Fibroblast of skin of right biceps (primary cell): Measurements from ENCODE around the gene VRK2.
"Not testable (repeated sequence)": the region's sequence is repeated elsewhere in the genome, so short reads cannot be mapped to it uniquely, and the experiment has no call there.

Experiments
- DNase-seq: peaks from one replicate; pipeline ENCODE4 v3.0.0-alpha.2; 2013

Gene VRK2

DNA sequence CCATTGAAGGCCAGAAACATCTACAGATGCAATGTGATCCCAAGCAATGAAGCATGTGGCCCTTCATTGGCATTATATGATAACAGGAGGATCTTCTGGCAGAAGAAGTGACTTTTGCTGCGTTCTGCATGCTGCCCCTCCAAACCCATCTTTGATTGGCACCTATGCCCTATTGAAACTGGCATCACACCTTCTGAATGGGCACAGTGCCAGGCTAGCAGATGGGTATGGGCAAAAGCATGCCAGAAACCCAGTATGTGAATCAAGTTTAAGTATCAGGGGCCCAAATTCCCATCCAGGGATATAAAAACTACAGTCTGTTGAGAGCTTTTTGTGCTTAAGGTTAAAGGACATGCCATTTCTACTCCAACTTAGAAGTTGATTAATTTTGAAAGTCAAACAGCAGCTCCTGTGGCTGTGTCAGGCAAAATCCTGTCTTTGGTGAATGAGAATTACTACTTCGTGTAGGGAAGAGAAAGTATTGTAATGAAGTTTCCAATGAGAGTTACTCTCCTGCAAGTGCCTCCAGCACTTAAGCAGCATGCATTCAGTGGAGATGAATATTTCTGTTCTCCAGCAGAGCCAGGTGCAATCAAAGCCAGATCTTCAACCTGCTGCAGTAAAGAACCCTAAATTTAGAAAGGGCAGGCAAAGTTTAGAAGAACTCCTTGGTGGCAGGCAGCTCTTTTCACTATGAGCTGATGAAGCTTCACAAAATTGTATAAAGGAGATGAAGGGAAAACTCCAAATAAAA, 8.6 kb downstream of the VRK2 start:
- no peak for DNase-seq

DNA sequence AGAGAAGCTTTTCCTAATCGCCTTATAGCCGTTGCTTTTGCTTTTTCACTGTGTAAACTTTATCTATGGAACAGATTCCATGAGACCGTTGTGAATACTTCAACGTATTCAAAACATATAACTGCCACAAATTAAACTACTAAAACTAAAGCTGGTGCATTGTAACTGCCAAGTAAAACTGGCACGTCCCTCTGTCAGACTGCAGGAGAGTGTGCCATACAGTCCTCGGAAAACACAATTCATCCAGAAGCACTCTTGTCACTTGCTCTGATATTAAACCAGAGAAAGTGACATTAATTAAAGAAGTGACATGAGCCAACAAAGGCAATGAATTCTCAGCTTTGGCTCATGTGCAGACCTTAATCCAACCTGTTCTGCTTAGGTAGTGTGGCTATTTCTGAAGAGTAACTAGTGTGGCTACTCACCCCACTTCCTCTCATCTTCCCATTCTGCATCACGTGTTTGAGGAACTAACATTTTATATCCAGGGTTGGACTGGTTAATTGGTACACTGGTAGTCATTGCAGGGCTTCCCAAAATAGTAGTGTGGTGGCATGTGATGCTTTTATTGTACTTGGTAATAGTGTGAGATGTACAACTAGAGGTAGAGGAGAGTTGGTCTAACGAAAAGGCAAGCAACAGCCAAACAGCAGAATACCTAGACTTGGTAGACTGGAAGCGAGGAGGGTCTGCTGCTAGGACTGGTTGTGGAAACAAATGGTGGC, 9.7 kb downstream of the VRK2 start:
- no peak for DNase-seq

DNA sequence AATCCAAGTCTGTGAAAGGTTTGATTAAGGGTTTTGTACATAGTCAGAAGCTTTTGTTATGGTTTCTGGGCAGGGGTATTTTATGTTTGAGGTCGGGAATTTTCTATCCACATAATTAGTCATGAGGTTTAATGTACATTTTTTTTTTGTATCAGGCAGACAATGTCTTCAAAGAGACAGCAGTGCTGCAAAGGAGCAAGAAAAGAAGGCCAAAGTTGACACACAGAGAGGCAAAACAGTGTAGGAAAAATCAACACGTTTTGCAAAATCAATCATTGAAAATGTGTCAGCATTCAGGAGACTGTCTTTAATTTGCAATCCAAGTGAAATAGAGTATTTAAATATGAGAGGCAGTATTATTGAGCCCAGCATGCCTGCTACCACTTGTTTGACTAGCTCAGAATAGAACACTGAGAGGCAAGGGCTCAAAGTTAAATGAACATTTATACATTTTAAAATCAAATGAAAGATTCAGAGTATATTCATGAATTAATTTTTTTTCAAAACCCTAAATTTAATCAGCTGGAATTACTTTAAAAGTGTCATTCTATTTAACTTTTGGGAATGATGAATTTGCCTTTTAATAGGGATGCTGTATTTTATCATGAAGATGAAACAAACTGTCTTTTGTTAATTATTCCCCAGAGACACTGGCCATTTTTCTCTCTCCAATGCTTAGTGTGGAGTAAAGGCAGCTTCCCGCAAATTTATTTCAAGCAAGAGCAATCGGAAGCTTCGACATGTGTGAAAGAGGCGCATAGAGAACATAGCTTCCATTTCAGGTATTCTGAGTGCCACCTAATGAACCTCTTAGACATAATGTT, 11.3 kb downstream of the VRK2 start:
- DNase-seq = peak; percentile 13

DNA sequence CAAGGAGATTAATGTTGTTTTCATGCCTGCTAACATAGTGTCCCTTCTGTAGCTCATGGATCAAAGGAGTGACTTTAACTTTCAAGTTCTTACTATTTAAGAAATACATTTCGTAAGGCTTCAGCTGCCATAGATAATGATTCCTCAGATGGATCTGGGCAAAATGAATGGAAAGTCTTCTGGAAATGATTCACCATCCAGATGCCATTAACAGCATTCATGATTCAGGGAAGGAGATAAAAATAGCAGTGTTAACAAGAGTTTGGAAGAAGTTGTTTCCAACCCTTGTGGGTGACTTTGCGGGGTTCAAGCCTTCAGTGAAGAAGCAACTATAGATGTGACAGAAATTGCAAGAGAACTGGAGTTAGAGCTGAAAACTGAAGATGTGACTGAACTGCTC, 17.0 kb downstream of the VRK2 start:
- peak; percentile 84 for DNase-seq

DNA sequence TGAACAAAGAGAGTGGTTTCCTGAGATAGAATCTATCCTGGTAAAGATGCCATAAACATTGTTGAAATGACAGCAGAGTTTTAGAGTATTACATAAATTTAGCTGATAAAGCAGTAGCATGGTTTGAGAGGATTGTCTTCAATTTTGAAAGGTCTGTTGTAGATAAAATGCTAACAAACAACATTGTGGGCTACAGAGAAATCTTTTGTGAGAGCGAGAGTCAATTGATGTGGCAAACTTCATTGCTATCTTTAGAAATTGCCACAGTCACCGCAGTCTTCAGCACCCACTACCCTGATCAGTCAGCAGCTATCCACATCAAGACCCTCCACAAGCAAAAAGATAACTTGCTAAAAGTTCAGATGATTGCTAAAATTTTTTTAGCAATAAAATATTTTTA, 17.5 kb downstream of the VRK2 start:
- DNase-seq = no peak

GRCh38 chr2:58065248-58065647, 18.6 kb downstream of the VRK2 start:
- peak; percentile 39 for DNase-seq

DNA sequence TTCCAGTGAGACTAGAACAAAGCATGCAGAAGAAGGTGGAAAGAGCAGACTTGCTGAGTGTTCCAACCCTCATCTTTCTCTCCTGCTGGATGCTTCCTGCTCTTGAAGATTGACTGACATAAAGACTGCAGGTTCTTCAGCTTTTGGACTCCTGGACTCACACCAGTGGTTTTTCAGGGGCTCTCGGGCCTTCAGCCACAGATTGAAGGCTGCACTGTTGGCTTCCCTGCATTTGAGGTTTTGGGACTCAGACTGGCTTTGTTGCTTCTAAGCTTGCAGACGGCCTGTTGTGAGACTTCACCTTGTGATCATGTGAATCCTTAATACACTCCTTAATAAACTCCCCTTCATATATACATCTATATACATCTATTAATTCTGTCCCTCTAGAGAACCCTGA, 20.4 kb downstream of the VRK2 start:
- no peak for DNase-seq

DNA sequence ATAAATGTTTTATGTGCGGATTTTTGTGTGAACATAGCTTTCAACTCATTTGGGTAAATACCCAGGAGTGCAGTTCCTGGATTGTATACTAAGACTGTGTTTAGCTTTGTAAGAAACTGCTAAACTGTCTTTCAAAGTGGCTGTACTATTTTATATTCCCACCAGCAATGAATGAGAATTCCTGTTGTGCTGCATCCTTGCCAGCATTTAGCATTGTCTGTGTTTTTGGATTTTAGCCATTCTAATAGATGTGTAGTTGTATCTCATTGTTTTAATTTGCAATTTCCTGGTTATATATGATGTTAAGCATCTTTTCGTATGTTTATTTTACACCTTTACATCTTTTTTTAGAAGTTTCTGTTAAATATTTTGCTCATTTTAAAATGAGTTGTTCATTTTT, 24.2 kb downstream of the VRK2 start:
- DNase-seq = no peak

DNA sequence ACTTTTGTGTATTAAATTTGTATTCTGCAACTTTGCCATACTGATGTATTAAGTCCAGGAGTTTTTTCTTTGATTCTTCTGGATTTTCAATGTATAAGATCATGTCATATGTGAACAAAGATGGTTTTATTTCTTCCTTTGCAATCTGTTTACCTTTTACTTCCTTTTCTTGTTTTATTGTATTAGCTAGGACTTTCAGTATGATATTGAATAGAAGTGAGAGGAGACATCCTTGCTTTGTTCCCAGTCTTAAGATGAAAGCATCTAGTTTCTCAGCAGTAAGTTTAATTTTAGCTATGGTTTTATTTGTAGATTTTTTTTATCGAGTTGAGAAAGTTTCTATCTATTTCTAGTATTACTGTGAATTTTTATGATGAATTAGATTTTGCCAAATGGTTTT, 25.5 kb downstream of the VRK2 start:
- no peak for DNase-seq

GRCh38 chr2:58073008-58073407, 26.4 kb downstream of the VRK2 start:
- DNase-seq = no peak

DNA sequence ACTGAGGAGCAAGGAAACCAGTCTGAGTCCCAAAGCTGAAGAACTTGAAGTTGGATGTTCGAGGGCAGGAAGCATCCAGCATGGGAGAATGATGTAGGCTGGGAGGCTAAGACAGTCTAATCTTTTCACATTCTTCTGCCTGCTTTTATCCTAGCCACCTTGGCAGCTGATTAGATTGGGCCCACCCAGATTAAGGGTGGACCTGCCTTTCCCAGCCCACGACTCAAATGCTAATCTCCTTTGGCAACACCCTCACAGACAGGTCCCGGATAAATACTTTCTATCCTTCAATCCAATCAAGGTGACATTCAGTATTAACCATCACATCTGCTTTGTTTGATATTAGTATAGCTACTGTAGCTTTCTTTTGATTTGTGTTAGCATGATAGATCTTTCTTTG, 27.1 kb downstream of the VRK2 start:
- no peak for DNase-seq

GRCh38 chr2:58081000-58081399, 34.4 kb downstream of the VRK2 start:
- peak; percentile 32 for DNase-seq

- peak; percentile 23 for DNase-seq
These were observed 42.5 kb downstream of the VRK2 start for GRCh38 chr2:58089081-58089480.

- DNase-seq = not testable (repeated sequence)
These were observed 46.2 kb downstream of the VRK2 start for GRCh38 chr2:58092772-58093171.

DNA sequence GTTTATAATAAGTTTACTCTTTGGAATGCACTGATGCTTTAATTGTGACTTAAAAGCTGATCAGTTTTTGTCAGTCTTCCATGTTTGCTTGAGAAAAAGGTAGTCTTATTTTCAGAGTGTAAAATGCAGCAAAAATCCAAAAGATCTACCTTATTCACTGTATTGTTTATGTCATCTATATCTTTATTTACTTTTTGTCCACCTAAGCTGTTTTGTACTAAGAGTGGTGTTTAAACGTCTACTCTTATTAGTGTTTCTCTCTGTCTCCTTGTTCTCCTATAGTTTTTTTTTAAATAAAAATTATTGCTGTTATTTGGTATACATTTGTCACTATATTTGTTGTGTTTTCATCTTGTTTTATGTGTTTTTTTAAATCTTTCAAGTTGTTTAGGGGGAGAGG, 50.4 kb downstream of the VRK2 start:
- DNase-seq = no peak

GRCh38 chr2:58098254-58099095, 51.9 kb downstream of the VRK2 start:
- peak; percentile 48 for DNase-seq

DNA sequence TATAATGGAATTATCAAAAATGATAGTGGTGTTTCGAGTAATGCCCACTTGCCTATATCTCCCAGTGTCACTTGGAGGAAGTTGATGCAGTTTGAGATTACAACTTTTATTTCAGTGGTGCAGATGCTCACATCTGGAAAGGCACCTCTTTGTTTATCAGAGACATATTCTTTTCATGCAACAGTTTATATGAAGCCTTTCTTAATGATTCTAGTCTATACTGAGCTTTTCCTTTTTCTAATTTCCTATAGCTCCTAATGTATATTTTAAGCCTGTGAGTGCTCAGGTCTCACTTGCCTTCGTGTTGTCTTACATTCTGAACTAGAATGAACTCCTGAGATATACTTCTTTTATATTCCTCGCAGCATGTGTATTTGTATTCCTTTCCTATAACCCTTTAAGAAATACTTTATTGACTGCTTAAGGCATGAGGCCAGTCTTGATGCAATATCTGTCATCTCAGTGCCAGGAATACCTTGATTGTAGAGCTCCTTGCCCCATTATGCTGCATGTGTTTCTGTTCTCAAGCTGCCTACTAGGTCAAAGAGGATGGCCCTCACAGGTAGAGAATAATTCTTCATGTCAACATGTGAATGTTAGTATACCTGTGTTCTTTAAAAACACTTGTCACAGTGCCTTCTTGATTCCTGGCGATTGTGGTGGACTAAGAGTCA, 52.6 kb downstream of the VRK2 start:
- no peak for DNase-seq

DNA sequence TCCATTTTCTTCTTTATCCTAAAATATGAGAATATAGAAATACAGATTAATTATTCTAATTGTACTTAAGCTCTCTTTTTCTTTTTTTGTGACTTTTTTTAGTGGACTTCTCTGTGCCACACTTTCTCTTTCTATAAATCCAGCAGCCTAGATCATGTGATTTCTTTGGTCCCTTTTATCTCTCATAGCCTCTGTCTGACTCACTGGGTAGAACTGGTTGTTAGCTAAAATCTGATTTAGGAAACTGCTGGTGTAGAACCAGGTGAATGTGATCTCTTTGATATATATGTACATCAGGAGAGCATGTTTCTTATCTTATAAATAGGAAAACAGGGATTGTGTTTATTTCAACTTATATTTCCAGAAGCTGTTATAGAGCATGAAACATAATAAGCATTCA, 54.9 kb downstream of the VRK2 start:
- DNase-seq = no peak

DNA sequence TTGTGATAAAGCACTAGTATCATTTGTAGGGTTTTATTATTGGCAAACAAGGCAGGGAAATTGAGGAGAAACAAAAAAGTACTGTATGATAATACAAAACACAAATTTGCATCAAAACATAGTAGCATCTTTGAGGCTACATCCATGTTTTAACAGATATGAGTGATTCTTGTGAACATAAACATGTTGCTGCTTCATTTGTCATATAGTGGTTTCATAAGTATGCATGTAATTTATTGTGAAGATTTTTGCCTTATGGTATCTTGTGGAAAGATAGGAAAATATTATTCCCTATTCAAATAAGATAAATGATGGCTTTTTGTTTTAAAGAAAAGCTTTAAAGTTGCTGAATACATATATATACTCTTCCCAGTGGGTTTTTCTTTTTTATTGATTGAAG, 60.3 kb downstream of the VRK2 start:
- no peak for DNase-seq

GRCh38 chr2:58107803-58108710, 61.5 kb downstream of the VRK2 start:
- peak; percentile 90 for DNase-seq

GRCh38 chr2:58109481-58109880, 62.9 kb downstream of the VRK2 start:
- DNase-seq = no peak
